ENCODE measurements around the gene RPA3.

- TF ChIP-seq, protein P1, sequence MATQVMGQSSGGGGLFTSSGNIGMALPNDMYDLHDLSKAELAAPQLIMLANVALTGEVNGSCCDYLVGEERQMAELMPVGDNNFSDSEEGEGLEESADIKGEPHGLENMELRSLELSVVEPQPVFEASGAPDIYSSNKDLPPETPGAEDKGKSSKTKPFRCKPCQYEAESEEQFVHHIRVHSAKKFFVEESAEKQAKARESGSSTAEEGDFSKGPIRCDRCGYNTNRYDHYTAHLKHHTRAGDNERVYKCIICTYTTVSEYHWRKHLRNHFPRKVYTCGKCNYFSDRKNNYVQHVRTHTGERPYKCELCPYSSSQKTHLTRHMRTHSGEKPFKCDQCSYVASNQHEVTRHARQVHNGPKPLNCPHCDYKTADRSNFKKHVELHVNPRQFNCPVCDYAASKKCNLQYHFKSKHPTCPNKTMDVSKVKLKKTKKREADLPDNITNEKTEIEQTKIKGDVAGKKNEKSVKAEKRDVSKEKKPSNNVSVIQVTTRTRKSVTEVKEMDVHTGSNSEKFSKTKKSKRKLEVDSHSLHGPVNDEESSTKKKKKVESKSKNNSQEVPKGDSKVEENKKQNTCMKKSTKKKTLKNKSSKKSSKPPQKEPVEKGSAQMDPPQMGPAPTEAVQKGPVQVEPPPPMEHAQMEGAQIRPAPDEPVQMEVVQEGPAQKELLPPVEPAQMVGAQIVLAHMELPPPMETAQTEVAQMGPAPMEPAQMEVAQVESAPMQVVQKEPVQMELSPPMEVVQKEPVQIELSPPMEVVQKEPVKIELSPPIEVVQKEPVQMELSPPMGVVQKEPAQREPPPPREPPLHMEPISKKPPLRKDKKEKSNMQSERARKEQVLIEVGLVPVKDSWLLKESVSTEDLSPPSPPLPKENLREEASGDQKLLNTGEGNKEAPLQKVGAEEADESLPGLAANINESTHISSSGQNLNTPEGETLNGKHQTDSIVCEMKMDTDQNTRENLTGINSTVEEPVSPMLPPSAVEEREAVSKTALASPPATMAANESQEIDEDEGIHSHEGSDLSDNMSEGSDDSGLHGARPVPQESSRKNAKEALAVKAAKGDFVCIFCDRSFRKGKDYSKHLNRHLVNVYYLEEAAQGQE (IDR thresholded peaks at IDR 0.05; ENCODE audit: low read depth) = no peak
- TF ChIP-seq CTCF (IDR thresholded peaks at IDR 0.05 in 2 of 3, conservative IDR thresholded peaks at IDR 0.05 in 1 of 3; ENCODE audit: borderline replicate concordance in 1 of 3, insufficient read depth in 1 of 3, low read depth in 2 of 3, low read length in 2 of 3) = no peak
- no peak for TF ChIP-seq EZH2phosphoT487 (IDR thresholded peaks at IDR 0.05; ENCODE audit: borderline replicate concordance)
- TF ChIP-seq CBX3 (IDR thresholded peaks at IDR 0.05; ENCODE audit: low read depth) = no peak
- no peak for TF ChIP-seq RAD21 (IDR thresholded peaks at IDR 0.05; ENCODE audit: low read depth)
- no peak for TF ChIP-seq POLR2A (IDR thresholded peaks at IDR 0.05; ENCODE audit: borderline replicate concordance, extremely low read depth, insufficient read depth, insufficient read length)
- no peak for TF ChIP-seq POLR2AphosphoS5 (IDR thresholded peaks at IDR 0.05; ENCODE audit: low read depth, low read length)
- TF ChIP-seq, protein P2, sequence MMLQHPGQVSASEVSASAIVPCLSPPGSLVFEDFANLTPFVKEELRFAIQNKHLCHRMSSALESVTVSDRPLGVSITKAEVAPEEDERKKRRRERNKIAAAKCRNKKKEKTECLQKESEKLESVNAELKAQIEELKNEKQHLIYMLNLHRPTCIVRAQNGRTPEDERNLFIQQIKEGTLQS (IDR thresholded peaks at IDR 0.05) = no peak
- no peak for TF ChIP-seq EZH2 (IDR thresholded peaks at IDR 0.05)
- TF ChIP-seq SP1 (IDR thresholded peaks at IDR 0.05; ENCODE audit: low read depth) = no peak
Observed at GRCh38 chr7:7614018-7614741, 104.2 kb downstream of the RPA3 start.

Data from HCT116 (cell line).